Adipose tissue (tissue), 3 donors: ENCODE results near the gene ATP6V1F. TPM values are rescaled to one million over a fixed set of nuclear protein-coding genes. Genes with fewer than 3 reads are reported as not detected.

ENCODE experiments used
- H3K27ac ChIP-seq: one replicate; pipeline ENCODE4 v1.5.1; 2013; ENCODE audit warnings: low read depth, low read length
- WGBS, 3 donors: extraction: QIAGEN DNeasy Blood & Tissue Kit; methylation state at CpG; one replicate each; pipeline ENCODE4 v1.1.7; 2013; 5-methylcytosine and 5-hydroxymethylcytosine counted together
- polyA plus RNA-seq, 3 donors: library from polyadenylated mRNA; stranded (reverse); fragments of 200-250 nt; gene quantifications; one replicate each; pipeline ENCODE4 v1.2.3, GENCODE V29; 2013
- donor health status: healthy with polysubstance abuse.
- donor health status: Bipolar disorder and iron deficiency.
- donor health status: healthy.

The ATP6V1F gene
- polyA plus RNA-seq, 3 donors, result 76.4 to 216 (median 158) TPM

DNA sequence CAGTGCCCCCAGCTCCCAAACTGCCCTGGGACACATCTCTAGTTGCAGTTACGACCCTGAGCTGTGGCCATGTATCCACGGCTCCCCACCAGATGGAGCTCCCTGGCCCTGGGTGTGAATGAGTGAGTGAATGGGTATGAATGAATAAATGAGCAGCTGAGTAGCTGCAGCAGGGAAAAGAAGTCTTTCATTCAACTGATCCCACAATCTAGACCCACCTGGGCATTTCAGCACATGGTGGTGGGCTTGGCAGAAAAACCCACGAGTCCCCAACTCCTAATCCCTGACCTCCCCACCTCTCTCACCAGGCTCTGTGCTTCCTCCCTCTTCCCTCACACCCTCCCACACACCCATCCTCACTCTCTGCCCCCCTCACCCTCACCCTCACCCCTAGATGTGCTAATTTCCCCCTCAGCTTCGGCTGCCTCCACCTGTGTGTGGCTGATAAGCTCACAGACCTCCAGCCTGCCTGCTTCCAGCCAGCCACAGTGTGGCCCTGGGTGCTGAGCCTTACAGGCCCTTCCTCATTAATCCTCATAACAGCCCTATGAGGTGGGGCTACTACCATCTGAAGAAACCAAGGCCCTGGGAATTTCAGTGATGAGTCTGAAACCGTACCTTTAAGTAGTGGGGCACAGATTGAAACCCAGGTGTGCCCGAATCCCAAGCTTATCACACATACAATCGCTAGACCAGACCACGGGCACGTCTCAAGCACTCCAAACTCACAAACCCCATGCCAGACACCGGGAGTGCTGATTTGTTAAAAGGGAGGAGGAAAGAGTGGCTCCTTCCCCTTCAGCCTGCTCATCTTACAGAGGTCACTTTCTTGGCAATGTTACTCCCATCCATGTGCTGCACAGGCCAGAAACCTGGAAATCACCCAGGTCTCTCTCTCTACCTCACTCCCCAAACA lies 2.2 kb upstream of the ATP6V1F start:
- no peak overlapping the region for H3K27ac ChIP-seq
- 39 to 47% (median 40%) methylated on average over 10 of the region's 10 CpGs for WGBS, 3 donors

DNA sequence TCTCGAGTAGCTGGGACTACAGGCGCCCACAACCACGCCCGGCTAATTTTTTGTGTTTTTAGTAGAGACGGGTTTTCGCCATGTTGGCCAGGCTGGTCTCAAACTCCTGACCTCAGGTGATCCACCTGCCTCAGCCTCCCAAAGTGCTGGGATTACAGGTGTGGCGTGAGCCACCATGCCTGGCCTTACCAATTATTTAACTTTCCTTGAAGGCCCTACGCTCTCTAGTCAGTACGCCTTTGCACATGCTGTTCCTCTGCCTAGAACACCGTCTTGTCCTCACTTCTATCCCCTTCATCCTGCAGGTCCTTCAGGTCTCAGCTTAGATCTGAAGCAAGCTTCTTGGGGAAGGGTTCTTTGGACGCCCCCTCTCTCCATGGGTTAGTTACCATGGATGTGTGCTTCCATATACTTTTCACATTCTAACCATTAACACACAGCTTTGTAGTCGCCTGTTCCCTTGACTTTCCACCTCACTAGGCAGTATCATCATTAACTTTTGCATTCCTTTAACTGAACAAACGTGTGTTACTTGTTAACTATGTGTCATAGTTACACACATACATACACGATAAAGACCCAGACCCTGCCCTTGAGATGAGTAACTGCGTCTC lies 592 bp upstream of the ATP6V1F start:
- WGBS, 3 donors, result 71 to 74% (median 73%) methylated on average over 15 of the region's 15 CpGs

DNA sequence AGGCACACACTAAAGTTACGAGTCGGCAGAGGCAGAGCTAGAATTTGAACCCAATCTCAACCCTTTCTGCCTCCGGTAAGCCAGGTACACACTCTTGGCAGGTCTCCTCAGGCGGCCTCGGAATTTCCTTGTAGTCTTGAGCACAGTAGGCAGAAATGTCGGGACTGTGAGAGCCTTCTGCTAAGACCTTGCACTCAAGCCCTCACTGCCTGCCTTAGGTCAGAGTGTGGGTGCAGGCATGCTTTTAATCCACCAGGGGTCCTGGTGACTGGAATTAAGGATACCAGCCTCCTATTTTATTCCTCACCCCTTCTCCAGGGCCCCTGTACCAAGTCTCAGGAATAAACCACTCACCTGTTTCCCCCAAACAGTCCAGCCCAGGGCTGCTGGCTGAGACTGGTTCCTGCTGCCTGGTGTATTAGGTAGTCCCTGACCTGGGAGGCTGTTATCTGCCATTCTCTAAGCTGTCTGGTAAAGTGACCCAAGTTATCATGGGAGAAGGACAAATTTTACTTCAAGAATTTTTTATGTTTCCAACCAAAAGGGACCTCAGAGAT lies 855 bp downstream of the ATP6V1F start:
- 0 to 1% (median 1%) methylated on average over 6 of the region's 6 CpGs for WGBS, 3 donors
- H3K27ac ChIP-seq, result no peak overlapping the region

More for the DNA sequence above, 592 bp upstream of the ATP6V1F start:
- no peak overlapping the region for H3K27ac ChIP-seq

DNA sequence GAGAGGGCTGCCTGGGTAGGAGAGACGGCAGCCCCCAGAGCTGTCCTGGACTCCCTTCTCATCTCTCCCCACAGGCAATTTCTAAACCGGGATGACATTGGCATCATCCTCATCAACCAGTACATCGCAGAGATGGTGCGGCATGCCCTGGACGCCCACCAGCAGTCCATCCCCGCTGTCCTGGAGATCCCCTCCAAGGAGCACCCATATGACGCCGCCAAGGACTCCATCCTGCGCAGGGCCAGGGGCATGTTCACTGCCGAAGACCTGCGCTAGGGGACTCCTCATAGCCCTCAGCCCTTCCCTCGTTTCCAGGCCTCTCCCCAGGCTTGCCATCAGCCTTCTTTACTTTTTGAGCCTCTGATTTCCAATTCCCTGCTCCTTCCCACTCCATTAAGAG lies 2.6 kb downstream of the ATP6V1F start:
- H3K27ac ChIP-seq, result no peak overlapping the region
- WGBS, 3 donors, result 95 to 98% (median 97%) methylated on average over 12 of the region's 12 CpGs

DNA sequence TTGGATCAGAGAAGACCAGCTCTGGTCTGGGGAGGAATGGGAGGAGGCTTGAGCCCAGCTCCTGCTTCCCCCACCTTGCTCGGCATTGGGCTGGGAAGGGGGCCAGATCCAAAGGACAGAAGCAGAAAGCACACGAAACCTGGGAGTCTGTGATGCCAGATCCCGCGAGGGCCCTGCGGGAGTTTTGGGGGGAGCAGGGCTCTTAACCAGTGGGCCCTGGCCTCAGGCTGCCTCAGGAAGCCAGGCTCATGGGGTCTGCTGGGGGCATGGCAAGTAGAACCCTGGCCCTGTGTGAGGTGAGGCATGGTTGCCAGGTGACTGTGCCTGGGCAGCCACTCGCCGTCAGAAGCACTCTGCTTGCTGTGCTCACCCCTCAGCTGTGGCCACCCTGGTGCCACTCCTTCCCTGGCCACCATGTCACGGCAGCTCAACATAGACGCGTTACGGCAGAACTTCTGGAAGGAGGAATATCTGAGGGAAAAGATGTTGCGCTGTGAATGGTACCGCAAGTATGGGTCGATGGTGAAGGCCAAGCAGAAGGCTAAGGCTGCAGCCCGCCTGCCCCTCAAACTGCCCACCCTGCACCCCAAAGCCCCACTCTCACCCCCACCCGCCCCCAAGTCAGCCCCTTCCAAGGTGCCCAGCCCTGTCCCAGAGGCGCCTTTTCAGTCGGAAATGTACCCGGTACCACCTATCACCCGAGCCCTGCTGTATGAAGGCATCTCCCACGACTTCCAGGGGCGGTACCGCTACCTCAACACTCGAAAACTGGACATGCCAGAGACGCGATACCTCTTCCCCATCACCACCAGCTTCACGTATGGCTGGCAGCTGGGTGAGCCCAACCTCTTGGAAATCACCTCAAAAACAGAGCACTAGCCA lies 3.6 kb downstream of the ATP6V1F start:
- WGBS, 3 donors, result 94% methylated on average over 27 of the region's 27 CpGs
- no peak overlapping the region for H3K27ac ChIP-seq

DNA sequence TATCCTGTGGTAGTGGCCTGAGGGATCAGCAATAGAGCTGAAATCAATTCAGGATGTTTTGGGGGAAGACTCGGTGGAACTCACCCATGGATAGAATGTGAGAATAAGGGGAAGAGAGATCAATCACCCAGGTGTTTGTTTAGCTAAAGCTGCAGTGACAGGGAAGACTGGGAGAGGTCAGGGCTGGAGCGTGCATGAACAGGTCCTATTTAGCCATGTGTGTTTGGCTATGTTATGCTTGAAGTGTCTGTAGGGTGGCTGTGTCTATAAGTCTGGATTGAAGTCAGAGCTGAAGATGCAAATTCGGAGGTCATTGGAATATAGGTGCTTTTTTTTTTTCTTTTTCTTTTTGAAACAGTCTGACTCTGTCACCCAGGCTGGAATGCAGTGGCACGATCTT lies 4.6 kb downstream of the ATP6V1F start:
- WGBS, 3 donors, result 87 to 95% (median 92%) methylated on average over 4 of the region's 4 CpGs
- H3K27ac ChIP-seq, result no peak overlapping the region

DNA sequence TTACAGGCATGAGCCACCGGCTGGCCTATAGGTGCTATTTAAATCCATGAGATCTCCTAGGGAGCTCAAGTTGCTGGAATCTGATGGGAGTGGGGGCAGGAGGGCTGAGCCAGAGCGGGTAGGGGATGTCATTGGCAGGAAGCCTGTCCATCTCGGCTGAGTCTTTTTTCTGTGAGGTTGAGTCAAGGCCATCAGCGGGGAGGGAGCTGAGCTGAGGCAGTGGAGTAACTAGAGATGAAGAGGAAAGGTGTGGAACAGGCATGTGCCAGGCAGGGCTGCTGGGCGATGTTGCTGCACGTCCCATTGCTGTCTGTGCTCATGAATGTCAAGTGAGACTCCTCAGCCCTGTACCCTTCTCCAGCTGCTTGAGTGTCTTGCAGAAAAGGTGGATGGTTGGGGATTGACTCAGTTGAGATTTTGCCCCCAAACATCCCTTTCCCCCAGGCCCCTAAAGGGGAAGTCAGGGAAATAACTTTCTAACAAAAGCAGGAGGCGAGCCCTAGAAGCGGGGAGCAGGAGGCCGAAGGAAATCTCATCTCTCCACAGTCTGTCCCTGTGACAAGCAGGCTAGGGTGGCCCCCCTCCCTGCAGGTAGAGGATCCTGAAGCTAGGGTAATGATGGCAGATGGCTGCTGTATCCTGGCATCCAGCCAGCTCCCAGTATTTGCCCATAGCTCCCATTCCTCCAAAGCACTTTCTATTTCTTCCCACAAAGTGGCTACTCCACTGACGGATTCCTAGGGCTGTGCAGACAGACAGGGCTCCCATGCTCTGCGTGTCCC lies 5.4 kb downstream of the ATP6V1F start:
- H3K27ac ChIP-seq, result no peak overlapping the region
- 70 to 80% (median 75%) methylated on average over 11 of the region's 11 CpGs for WGBS, 3 donors

DNA sequence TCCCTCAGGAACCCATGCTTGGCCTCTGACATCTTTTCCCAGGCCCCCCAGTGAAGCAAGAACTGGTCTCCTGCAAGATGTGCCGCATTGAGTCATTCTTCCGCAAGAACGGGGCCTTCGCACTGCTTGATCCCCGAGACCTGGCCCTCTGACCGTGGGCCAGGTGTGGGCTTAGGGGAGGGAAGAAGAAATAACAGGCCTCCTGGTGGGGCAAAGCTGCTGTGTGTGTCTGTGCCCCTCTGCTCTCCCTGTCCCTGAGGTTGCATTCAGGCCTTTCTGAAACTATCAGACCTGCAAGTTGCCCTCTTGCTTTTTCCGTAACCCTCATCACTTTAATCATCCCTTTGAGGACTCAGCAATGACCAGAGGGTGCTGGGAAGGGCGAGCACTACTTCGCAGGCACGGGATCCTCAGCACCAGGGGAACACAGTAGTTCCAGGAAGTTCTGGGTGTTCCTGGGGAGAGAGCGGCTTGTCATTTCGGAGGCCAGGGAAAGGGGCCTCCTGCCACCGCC lies 6.0 kb downstream of the ATP6V1F start:
- no peak overlapping the region for H3K27ac ChIP-seq
- WGBS, 3 donors, result 39 to 44% (median 40%) methylated on average over 13 of the region's 13 CpGs

DNA sequence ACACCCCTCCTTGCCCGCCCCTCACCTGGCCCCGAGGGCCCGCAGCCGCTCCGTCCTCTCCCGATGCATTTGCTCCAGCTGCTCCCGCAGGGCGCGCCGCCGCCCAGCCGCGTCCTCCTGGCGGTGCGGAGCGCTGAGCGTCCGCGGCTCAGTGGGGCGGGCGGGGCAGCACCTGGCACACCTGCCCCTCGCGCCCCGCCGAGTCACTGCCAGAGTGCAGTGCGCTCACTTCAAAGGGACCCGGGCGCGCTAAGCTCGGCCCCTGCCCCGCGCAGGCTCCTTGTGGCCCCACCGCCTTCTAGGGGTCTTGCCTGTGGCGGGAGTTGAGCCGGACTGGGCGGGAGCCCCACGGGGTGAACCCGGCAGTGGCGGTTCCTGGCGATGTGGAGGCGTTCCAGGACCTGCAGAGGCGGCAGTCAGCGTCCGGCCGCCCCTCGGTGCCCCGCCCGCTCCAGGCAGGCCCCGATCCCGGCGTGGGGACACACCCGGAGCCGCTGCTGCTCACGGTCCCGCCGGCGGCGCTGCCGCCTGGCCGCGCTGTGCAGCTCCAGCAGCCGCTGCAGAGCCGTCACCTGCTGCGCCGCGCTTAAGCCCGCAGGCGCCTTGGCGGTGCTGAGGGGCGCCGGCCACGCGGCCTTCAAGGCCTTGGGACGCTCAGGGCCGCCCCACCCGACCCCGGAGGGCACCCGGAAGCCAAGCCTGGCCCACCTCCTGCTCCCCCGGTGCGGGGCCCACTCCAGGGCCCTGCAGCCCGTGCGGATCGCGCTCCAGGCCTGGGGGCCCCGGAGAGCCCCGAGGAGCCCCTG lies 6.7 kb downstream of the ATP6V1F start:
- no peak overlapping the region for H3K27ac ChIP-seq

DNA sequence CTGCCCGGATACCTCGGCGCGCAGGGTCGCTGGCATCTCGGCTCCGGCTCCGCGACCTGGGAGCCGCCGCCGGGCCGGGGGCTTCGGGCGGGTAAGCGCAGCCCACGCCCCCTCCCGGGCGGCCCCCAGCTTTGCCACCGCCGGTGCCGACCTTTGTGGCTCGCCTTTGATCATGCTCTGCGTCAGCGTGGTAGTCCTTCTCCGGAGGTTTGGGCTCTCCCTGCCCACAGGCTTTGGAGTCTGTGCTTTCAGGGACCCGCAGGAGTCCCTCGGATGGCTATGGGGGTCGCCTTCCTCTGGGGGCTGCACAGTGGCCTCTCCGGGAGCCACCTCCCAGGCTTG lies 7.3 kb downstream of the ATP6V1F start:
- 9 to 16% (median 12%) methylated on average over 24 to 30 of the region's 30 CpGs for WGBS, 3 donors

More for the DNA sequence above, 6.7 kb downstream of the ATP6V1F start:
- 0 to 1% (median 1%) methylated on average over 66 to 86 of the region's 86 CpGs for WGBS, 3 donors

DNA sequence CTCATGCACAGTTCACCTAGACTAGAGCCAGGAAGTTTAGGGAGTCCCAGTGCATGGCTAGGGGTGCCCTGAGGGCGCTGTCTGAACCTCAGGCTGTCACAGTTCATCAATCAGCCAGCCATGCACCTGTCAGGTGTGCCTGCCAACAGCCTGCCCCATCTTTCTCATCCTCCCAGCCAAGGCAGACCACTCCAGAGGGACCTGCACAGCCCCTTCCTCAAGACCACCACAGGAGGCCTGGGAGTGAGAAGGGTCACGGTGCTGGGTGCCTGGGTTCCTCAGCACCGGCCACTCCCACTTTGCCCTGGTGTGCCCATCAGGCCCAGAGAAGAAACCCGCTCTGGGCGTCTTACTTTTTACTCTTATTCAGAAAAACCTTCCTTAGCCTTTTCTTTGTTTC lies 8.4 kb downstream of the ATP6V1F start:
- no peak overlapping the region for H3K27ac ChIP-seq
- WGBS, 3 donors, result 92 to 99% (median 95%) methylated on average over 5 of the region's 5 CpGs

More for the DNA sequence above, 7.3 kb downstream of the ATP6V1F start:
- no peak overlapping the region for H3K27ac ChIP-seq

DNA sequence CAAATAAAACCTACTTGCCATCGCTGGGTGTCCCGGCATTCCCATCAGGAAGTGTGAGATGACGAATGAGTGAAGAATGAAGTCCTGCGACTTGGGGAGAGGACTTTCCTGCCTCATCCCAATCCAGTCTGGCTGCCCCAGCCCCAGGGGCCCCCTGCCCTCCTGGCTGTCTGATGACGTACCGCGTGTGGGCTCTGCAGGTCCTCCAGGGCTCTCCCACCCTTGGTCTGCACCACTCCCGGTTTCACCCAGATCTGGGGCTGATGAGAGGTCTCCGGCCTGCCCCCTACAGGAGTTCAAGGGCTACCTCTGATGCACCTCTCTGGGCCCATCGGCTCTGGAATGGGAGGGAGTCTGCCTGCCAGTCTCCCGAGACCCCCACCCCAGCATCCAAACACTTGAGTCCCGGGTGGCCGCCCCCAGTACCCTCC lies 9.8 kb downstream of the ATP6V1F start:
- 55 to 81% (median 75%) methylated on average over 13 of the region's 13 CpGs for WGBS, 3 donors
- no peak overlapping the region for H3K27ac ChIP-seq

DNA sequence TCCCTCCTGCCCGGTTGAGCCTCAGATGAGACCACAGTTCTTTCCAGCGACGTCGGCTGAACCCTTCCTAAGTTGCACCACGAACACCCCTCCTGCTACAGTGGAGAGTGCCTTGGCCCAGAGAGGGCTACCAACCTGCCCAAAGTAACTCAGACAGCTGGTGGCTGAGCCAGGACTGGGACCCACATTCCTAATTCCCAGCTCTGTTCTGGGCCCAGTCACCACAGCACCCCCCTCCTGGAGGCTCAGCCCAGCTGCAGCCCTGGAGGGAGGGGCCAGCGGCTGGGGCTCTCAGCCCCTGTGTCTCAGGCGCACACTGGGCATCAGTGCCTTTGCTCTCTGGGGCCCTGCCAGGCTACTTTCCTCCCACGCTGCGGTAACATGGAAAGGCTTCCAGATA lies 10.6 kb downstream of the ATP6V1F start:
- WGBS, 3 donors, result 77 to 88% (median 85%) methylated on average over 9 of the region's 9 CpGs
- no peak overlapping the region for H3K27ac ChIP-seq

DNA sequence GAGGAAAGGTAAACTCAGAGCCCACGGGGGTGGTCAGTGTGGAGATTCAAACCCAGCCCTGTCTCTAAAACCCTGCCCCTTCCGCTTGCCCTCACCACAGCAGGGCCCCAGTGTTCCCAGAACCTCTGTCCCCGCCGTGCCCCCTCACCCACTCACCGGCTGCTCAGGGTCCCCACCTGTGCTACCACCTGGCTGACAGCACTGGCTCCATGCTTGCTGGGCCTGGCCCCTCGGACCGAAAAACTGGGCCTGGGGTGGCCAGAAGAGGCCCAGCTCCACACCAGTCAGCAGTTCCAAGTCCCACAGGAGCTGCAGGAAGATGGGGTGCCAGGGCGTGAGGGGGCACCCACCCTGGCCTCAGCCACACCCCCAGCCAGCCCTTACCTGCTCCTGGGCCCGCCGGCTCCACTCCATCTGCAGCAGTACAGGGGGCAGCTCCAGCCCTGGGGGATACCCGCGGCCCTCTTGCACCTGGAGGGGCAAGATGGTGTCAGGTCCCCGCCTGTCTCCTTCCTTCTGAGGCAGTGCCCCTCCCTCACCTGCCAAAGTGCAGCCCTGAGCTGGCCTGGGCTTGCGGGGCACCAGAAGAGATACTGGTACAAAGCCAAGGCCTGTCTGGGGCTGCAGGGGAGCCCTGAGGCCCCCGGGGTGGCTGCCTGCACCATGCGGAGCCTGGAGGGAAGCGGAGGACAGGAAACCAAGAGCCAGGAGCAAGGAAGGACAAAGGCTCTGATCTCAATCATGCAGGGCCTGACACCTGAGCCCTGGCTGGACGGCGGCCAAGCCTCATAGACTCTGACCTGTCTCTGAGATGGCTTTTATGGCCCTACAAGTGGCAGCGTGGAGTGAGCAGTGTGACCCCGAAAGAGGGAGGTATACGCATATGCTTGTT lies 11.7 kb downstream of the ATP6V1F start:
- WGBS, 3 donors, result 71 to 79% (median 77%) methylated on average over 21 to 22 of the region's 22 CpGs
- H3K27ac ChIP-seq, result no peak overlapping the region

DNA sequence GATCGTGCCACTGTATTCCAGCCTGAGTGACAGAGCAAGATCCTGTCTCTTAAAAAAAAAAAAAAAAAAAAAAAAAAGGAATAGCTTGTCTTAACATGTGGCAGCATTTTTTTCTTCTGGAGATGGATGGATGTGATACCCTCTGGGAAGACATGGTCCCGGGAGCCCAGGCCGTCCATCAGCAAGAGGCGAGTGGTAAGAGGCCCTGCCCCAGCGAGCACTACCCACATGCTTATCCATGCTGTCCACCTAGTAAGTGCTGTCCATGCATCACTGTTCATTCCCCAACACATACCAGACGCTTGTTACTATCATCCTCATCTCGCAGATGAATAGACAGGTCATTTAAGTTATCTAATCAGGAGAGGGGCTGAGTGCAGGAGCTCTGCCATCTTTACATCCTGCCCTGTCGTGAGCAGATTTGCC lies 12.9 kb downstream of the ATP6V1F start:
- H3K27ac ChIP-seq, result no peak overlapping the region
- 77 to 94% (median 81%) methylated on average over 8 of the region's 8 CpGs for WGBS, 3 donors

DNA sequence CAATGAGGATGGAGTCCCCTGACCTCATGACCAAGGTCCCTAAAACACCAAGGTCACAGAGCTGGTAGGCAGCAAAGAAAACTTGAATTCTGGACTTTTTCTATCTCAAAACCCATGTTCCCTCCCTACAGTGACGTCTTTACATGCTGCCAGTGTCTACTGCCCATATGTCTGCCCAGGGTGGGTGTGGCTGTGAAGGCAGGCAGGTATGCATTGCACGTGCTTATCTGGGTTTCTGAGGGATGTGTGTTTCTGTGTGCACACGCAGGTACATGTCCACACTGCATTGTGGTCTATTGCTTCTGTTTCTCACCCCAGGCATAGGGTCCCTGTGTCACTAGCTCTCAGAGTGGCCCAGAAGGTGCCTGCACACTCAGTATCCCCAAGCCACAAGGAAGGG lies 13.5 kb downstream of the ATP6V1F start:
- 56 to 81% (median 73%) methylated on average over 3 of the region's 3 CpGs for WGBS, 3 donors
- H3K27ac ChIP-seq, result no peak overlapping the region
